Fibroblast of lung (primary cell): ENCODE data around the gene GTF2H1. TPM values are rescaled to one million over a fixed set of nuclear protein-coding genes. Genes with fewer than 3 reads are reported as not detected.
A peak's percentile ranks its signal among the peaks of the same experiment; 100 is the strongest.

ENCODE experiments used
- DNase-seq, 2 donors: peaks; one replicate each; pipeline versions ENCODE4 v3.0.0 to v3.0.0-alpha.2; 2010; ENCODE audit warnings: low read depth in 2 of 2
- H2AFZ ChIP-seq: 2 replicates; pipeline ENCODE4 v1.5.1; 2012; ENCODE audit warnings: low read length, control low read depth, inconsistent platforms
- H3K27ac ChIP-seq: 2 replicates; pipeline ENCODE4 v1.5.1; 2011; ENCODE audit warnings: low read length, control low read depth; ENCODE audit not compliant: insufficient read depth
- H3K27me3 ChIP-seq: 2 replicates; pipeline ENCODE4 v1.5.1; 2011; ENCODE audit warnings: mild to moderate bottlenecking, low read length; ENCODE audit not compliant: control insufficient read depth, insufficient read depth
- H3K36me3 ChIP-seq: 2 replicates; pipeline ENCODE4 v1.5.1; 2011; ENCODE audit warnings: low read length; ENCODE audit not compliant: control insufficient read depth, insufficient read depth
- H3K4me1 ChIP-seq: 2 replicates; pipeline ENCODE4 v1.5.1; 2011; ENCODE audit warnings: low read length; ENCODE audit not compliant: control insufficient read depth, insufficient read depth; ENCODE audit errors: extremely low read depth
- H3K4me2 ChIP-seq: 2 replicates; pipeline ENCODE4 v1.5.1; 2011; ENCODE audit warnings: low read length, control low read depth; ENCODE audit not compliant: insufficient read depth; ENCODE audit errors: extremely low read depth
- H3K4me3 ChIP-seq, 4 experiments: fragments of 200-600 bp in 1 of 4; sonication (generic) in 1 of 4; replicated peaks in 1 of 4; 2 replicates each; pipeline ENCODE4 v1.5.1; 2011 to 2016; ENCODE audit warnings: low read length in 4 of 4, low read depth in 3 of 4, mild to moderate bottlenecking in 3 of 4, control low read depth in 2 of 4, inconsistent platforms in 1 of 4, mixed read lengths in 1 of 4; ENCODE audit not compliant: insufficient read depth in 1 of 4; ENCODE audit errors: control extremely low read depth in 1 of 4
- H3K79me2 ChIP-seq: 2 replicates; pipeline ENCODE4 v1.5.1; 2012; ENCODE audit warnings: mild to moderate bottlenecking, low read length, inconsistent platforms; ENCODE audit not compliant: control insufficient read depth, insufficient read depth
- H3K9ac ChIP-seq: 2 replicates; pipeline ENCODE4 v1.5.1; 2011; ENCODE audit warnings: mild to moderate bottlenecking, low read length, control low read depth; ENCODE audit not compliant: insufficient read depth
- H3K9me3 ChIP-seq: 2 replicates; pipeline ENCODE4 v1.5.1; 2012; ENCODE audit warnings: low read depth, low read length; ENCODE audit not compliant: control insufficient read depth, insufficient read depth
- H4K20me1 ChIP-seq: 2 replicates; pipeline ENCODE4 v1.5.1; 2011; ENCODE audit warnings: low read length; ENCODE audit not compliant: control insufficient read depth, insufficient read depth; ENCODE audit errors: extremely low read depth
- EZH2 ChIP-seq: IDR thresholded peaks from 2 replicates; pipeline ENCODE4 v1.5.1; 2012; ENCODE audit warnings: low read length, control low read depth, mild to moderate bottlenecking; ENCODE audit errors: missing control alignments
- polyA plus RNA-seq, 2 donors: library from polyadenylated mRNA; depleted of rRNA in 1 of 2; stranded (reverse) in 1 of 2; unstranded in 1 of 2; fragments of >200 nt; gene quantifications; 2 replicates each; pipeline ENCODE4 v1.2.1, GENCODE V29; 2011 to 2012; ENCODE audit warnings: missing spikeins in 1 of 2
- total RNA-seq: library from RNA; depleted of rRNA; stranded (reverse); fragments of >200 nt; gene quantifications from 2 replicates; pipeline ENCODE4 v1.2.1, GENCODE V29; 2014
- TF ChIP-seq, protein P1 (sequence below), 2 donors: IDR thresholded peaks in 1 of 2; conservative IDR thresholded peaks in 1 of 2; 1 replicate in 1 of 2; 2 replicates in 1 of 2; pipeline ENCODE4 v1.5.1; 2011 to 2012; ENCODE audit warnings: low read length in 2 of 2, control low read depth in 1 of 2, inconsistent platforms in 1 of 2, low read depth in 1 of 2, mild to moderate bottlenecking in 1 of 2

Gene GTF2H1
- total and polyA plus RNA-seq, 2 donors (not counting 1 experiment from before 2014, with no cell fraction given), result 56.1 to 63.6 TPM

DNA sequence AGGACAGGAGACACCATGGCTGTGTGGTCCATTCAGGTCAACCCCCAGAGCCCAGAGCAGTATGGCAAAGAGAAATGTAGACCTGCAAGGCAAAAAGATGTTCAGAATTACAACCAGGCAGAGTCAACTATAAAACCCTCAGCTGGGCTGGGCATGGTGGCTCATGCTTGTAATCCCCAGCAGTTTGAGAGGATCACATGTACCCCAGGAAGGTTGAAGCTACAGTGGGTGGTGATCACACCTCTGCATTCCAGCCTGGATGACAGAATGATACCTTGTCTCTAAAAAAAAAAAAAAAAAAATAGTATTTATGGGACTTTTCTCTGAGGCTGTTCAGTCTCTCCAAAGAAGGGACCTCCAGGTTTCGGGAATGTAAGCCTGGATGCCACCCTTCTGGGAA lies 53.6 kb downstream of the GTF2H1 start:
- H3K36me3 ChIP-seq, result no peaks in the 10 kb centered on the region
- no peak overlapping the region for H3K4me2 ChIP-seq
- no peak overlapping the region for H2AFZ ChIP-seq
- no peak overlapping the region for H3K4me3 ChIP-seq
- H3K9me3 ChIP-seq, result no peaks in the 10 kb centered on the region
- H3K27ac ChIP-seq, result no peak overlapping the region
- no peak overlapping the region for H3K9ac ChIP-seq
- no peaks in the 10 kb centered on the region for H3K4me1 ChIP-seq
- no peaks in the 10 kb centered on the region for H3K27me3 ChIP-seq
- TF ChIP-seq, protein P1, sequence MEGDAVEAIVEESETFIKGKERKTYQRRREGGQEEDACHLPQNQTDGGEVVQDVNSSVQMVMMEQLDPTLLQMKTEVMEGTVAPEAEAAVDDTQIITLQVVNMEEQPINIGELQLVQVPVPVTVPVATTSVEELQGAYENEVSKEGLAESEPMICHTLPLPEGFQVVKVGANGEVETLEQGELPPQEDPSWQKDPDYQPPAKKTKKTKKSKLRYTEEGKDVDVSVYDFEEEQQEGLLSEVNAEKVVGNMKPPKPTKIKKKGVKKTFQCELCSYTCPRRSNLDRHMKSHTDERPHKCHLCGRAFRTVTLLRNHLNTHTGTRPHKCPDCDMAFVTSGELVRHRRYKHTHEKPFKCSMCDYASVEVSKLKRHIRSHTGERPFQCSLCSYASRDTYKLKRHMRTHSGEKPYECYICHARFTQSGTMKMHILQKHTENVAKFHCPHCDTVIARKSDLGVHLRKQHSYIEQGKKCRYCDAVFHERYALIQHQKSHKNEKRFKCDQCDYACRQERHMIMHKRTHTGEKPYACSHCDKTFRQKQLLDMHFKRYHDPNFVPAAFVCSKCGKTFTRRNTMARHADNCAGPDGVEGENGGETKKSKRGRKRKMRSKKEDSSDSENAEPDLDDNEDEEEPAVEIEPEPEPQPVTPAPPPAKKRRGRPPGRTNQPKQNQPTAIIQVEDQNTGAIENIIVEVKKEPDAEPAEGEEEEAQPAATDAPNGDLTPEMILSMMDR (conservative IDR thresholded peaks at IDR 0.05 in 1 of 2, IDR thresholded peaks at IDR 0.05 in 1 of 2; ENCODE audit: low read depth in 1 of 2, low read length in 2 of 2), result no peak
- TF ChIP-seq EZH2, result no peak
- no peaks in the 10 kb centered on the region for H3K79me2 ChIP-seq
- no peaks in the 10 kb centered on the region for H4K20me1 ChIP-seq
- no peak for DNase-seq

DNA sequence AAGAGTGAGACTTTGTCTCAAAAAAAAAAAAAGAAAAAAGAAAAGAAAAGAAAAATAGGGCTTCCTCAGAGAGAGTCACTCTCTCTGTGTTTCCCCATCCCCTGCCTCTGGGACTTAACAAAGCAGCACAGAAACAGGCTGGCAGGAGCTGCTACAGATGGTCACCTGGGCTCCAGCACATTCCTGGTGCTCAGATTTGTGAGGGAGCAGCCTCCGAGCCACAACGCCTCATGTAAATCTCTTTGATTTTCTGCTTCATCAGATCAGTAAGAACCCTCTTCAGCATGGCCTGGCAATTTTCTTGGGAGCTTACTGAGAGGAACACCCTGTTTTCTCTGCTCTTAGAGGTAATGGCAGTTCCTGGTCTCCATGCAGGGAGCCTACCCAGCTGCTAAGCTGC lies 56.8 kb downstream of the GTF2H1 start:
- H3K9me3 ChIP-seq, result no peaks in the 10 kb centered on the region
- H3K36me3 ChIP-seq, result no peaks in the 10 kb centered on the region
- H3K79me2 ChIP-seq, result no peaks in the 10 kb centered on the region
- no peak overlapping the region for H3K9ac ChIP-seq
- no peaks in the 10 kb centered on the region for H4K20me1 ChIP-seq
- H3K27me3 ChIP-seq, result no peaks in the 10 kb centered on the region
- H3K4me3 ChIP-seq, result no peak overlapping the region
- TF ChIP-seq, protein P1 (conservative IDR thresholded peaks at IDR 0.05 in 1 of 2, IDR thresholded peaks at IDR 0.05 in 1 of 2; ENCODE audit: low read depth in 1 of 2, low read length in 2 of 2), result no peak
- TF ChIP-seq EZH2, result no peak
- H3K4me2 ChIP-seq, result no peak overlapping the region
- H2AFZ ChIP-seq, result no peak overlapping the region
- H3K4me1 ChIP-seq, result peaks cover 13% of the 10 kb centered on the region
- no peak for DNase-seq
- H3K27ac ChIP-seq, result no peak overlapping the region

DNA sequence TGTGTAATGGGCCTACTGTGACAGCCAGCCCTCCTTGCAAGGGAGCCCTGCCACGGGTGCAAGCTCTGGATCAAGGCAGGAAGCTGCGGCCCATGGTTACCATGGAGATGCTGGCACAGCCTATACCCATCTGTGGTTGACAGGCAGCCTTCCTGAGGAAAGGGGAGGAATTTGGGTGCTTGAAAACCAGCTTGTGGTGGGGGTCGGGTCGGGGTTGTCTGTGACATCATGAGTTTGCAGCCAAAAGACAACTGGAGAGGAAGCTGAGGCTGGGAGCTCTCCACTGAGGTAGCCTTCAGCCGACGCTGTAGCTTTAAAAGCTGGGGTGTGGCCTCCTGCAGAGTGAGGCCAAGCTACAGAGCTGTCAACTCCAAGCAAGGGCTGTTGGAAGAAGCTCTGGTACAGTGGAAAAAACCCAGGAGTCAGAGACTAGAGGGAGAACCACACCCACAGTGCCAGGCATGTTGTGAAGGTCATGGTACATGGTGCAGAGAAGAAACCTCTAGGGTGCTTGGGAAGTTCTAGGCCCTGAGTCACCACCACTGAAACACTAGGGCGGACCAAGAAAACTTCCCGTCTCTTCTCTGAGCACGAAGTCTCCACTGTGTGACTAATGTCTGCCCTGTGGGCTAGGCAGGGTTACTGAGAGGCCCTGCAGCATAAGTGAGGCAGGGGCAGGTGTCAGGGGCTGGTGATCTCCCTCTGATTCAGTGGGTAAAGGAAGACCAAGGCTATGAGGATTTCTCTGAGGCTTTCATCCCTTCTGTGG lies 61.2 kb downstream of the GTF2H1 start:
- no peak for TF ChIP-seq EZH2
- TF ChIP-seq, protein P1 (conservative IDR thresholded peaks at IDR 0.05 in 1 of 2, IDR thresholded peaks at IDR 0.05 in 1 of 2; ENCODE audit: low read depth in 1 of 2, low read length in 2 of 2), result no peak
- H3K4me3 ChIP-seq, result peak overlapping the region in 1 of 4 experiments; percentile 19

More for the DNA sequence above, 61.2 kb downstream of the GTF2H1 start:
- H3K9ac ChIP-seq, result peak overlapping the region; percentile 44
- no peaks in the 10 kb centered on the region for H3K36me3 ChIP-seq
- H3K27me3 ChIP-seq, result no peaks in the 10 kb centered on the region
- DNase-seq, result peak; percentile 98
- H3K4me2 ChIP-seq, result peak overlapping the region; percentile 77
- H4K20me1 ChIP-seq, result no peaks in the 10 kb centered on the region
- peak overlapping the region; percentile 88 for H2AFZ ChIP-seq
- H3K4me1 ChIP-seq, result peaks cover 21% of the 10 kb centered on the region
- H3K27ac ChIP-seq, result peak overlapping the region; percentile 91
- no peaks in the 10 kb centered on the region for H3K9me3 ChIP-seq
- no peaks in the 10 kb centered on the region for H3K79me2 ChIP-seq
